ENCODE measurements around the gene AKAP6.
"Not testable (repeated sequence)": the region's sequence is repeated elsewhere in the genome, so short reads cannot be mapped to it uniquely, and the experiment has no call there.

AKAP6 gene

GRCh38 chr14:32443890-32444661, 115.0 kb downstream of the AKAP6 start:
- DNase-seq (ENCODE audit: low read depth in 2 of 2), result no peak

GRCh38 chr14:32447371-32447770, 118.3 kb downstream of the AKAP6 start:
- no peak for DNase-seq (ENCODE audit: low read depth in 2 of 2)

- DNase-seq (ENCODE audit: low read depth in 2 of 2), result no peak
These were observed 120.5 kb downstream of the AKAP6 start for GRCh38 chr14:32449648-32450047.

- no peak for DNase-seq (ENCODE audit: low read depth in 2 of 2)
These were observed 122.0 kb downstream of the AKAP6 start for GRCh38 chr14:32450919-32451675.

- DNase-seq (ENCODE audit: low read depth in 2 of 2), result no peak
These were observed 125.0 kb downstream of the AKAP6 start for GRCh38 chr14:32453857-32454810.

GRCh38 chr14:32457213-32457920, 128.3 kb downstream of the AKAP6 start:
- DNase-seq (ENCODE audit: low read depth in 2 of 2), result no peak

- no peak for DNase-seq (ENCODE audit: low read depth in 2 of 2)
These were observed 129.6 kb downstream of the AKAP6 start for GRCh38 chr14:32458720-32459119.

- no peak for DNase-seq (ENCODE audit: low read depth in 2 of 2)
These were observed 131.2 kb downstream of the AKAP6 start for GRCh38 chr14:32460267-32460666.

- DNase-seq (ENCODE audit: low read depth in 2 of 2), result not testable (repeated sequence)
These were observed 133.5 kb downstream of the AKAP6 start for GRCh38 chr14:32462553-32462952.

GRCh38 chr14:32468955-32469354, 139.9 kb downstream of the AKAP6 start:
- DNase-seq (ENCODE audit: low read depth in 2 of 2), result no peak

- DNase-seq (ENCODE audit: low read depth in 2 of 2), result no peak
These were observed 140.5 kb downstream of the AKAP6 start for GRCh38 chr14:32469388-32470160.

- no peak for DNase-seq (ENCODE audit: low read depth in 2 of 2)
These were observed 141.1 kb downstream of the AKAP6 start for GRCh38 chr14:32470161-32470715.

- DNase-seq (ENCODE audit: low read depth in 2 of 2), result no peak
These were observed 142.1 kb downstream of the AKAP6 start for GRCh38 chr14:32471181-32471580.

GRCh38 chr14:32472076-32472475, 143.0 kb downstream of the AKAP6 start:
- no peak for DNase-seq (ENCODE audit: low read depth in 2 of 2)

GRCh38 chr14:32472512-32473463, 143.7 kb downstream of the AKAP6 start:
- DNase-seq (ENCODE audit: low read depth in 2 of 2), result no peak

- no peak for DNase-seq (ENCODE audit: low read depth in 2 of 2)
These were observed 144.4 kb downstream of the AKAP6 start for GRCh38 chr14:32473464-32473855.

- no peak for DNase-seq (ENCODE audit: low read depth in 2 of 2)
These were observed 145.5 kb downstream of the AKAP6 start for GRCh38 chr14:32474478-32475195.

GRCh38 chr14:32476532-32476931, 147.4 kb downstream of the AKAP6 start:
- no peak for DNase-seq (ENCODE audit: low read depth in 2 of 2)
